GM23248 (cell line): ENCODE results near the gene RNF217. TPM values are rescaled to one million over a fixed set of nuclear protein-coding genes. Genes with fewer than 3 reads are reported as not detected.

Source experiments
- DNase-seq: peaks from one replicate; pipeline ENCODE4 v3.0.0-alpha.2; 2015
- H2AFZ ChIP-seq: fragments of 200-600 bp; sonication (generic); 2 replicates; pipeline ENCODE4 v1.6.1; 2016; ENCODE audit warnings: antibody characterized with exemption
- H3F3A ChIP-seq: fragments of 200-600 bp; sonication (generic); 2 replicates; pipeline ENCODE4 v1.6.1; 2016; ENCODE audit warnings: mild to moderate bottlenecking, antibody characterized with exemption, mixed run types; ENCODE audit not compliant: insufficient read depth
- H3K27ac ChIP-seq: fragments of 200-600 bp; sonication (generic); 2 replicates; pipeline ENCODE4 v1.5.1; 2016; ENCODE audit warnings: mild to moderate bottlenecking
- H3K27me3 ChIP-seq: fragments of 200-600 bp; sonication (generic); replicated peaks from 2 replicates; pipeline ENCODE4 v1.6.1; 2016; ENCODE audit warnings: mild to moderate bottlenecking; ENCODE audit not compliant: insufficient read depth
- H3K36me3 ChIP-seq: fragments of 200-600 bp; sonication (generic); 2 replicates; pipeline ENCODE4 v1.6.1; 2016; ENCODE audit warnings: low read depth, mild to moderate bottlenecking
- H3K4me1 ChIP-seq: fragments of 200-600 bp; sonication (generic); 2 replicates; pipeline ENCODE4 v1.6.1; 2016; ENCODE audit warnings: mild to moderate bottlenecking; ENCODE audit not compliant: insufficient read depth
- H3K4me2 ChIP-seq: fragments of 200-600 bp; sonication (generic); one replicate; pipeline ENCODE4 v1.6.1; 2016; ENCODE audit warnings: mild to moderate bottlenecking; ENCODE audit not compliant: unreplicated experiment
- H3K4me3 ChIP-seq: fragments of 200-600 bp; sonication (generic); 2 replicates; pipeline ENCODE4 v1.5.1; 2016; ENCODE audit warnings: mild to moderate bottlenecking
- H3K79me2 ChIP-seq: fragments of 200-600 bp; sonication (generic); 2 replicates; pipeline ENCODE4 v1.6.1; 2016; ENCODE audit warnings: mild to moderate bottlenecking; ENCODE audit not compliant: insufficient read depth
- H3K9ac ChIP-seq: fragments of 200-600 bp; sonication (generic); 2 replicates; pipeline ENCODE4 v1.6.1; 2016; ENCODE audit warnings: mild to moderate bottlenecking
- H3K9me2 ChIP-seq: fragments of 200-600 bp; sonication (generic); 2 replicates; pipeline ENCODE4 v1.6.1; 2016; ENCODE audit warnings: mixed run types, mild to moderate bottlenecking, moderate library complexity; ENCODE audit not compliant: insufficient read depth
- H3K9me3 ChIP-seq: fragments of 200-600 bp; sonication (generic); one replicate; pipeline ENCODE4 v1.6.1; 2017; ENCODE audit warnings: low read depth
- H4K20me1 ChIP-seq: fragments of 200-600 bp; sonication (generic); 2 replicates; pipeline ENCODE4 v1.6.0; 2016; ENCODE audit not compliant: insufficient read depth
- EZH2 ChIP-seq: fragments of 200-600 bp; sonication (generic); IDR thresholded peaks from 2 replicates; pipeline ENCODE4 v1.6.1; 2018; ENCODE audit warnings: antibody characterized with exemption, mild to moderate bottlenecking; ENCODE audit not compliant: insufficient read depth, poor library complexity, severe bottlenecking
- EZH2phosphoT487 ChIP-seq: fragments of 200-600 bp; sonication (generic); IDR thresholded peaks from 2 replicates; pipeline ENCODE4 v1.6.1; 2018; ENCODE audit warnings: antibody characterized with exemption, moderate library complexity, mild to moderate bottlenecking, low read depth; ENCODE audit not compliant: insufficient read depth
- WGBS, 2 experiments: methylation state at CpG; one replicate each; pipeline ENCODE4 v1.1.6; 2015 to 2017; ENCODE audit warnings: low lambda C conversion rate in 2 of 2, low coverage in 1 of 2; ENCODE audit errors: missing lambda C conversion rate in 2 of 2; 5-methylcytosine and 5-hydroxymethylcytosine counted together
- in situ Hi-C: fragments of 300-500 bp; cut with MboI; formaldehyde crosslinking; loops from 2 replicates; pipeline ENCODE4 v1.15.0; 2020
- polyA plus RNA-seq: library from polyadenylated mRNA; unstranded; fragments of >200 nt; fragmentation: Nextera tagmentation; extraction: Ambion mirVana; gene quantifications from 2 replicates; pipeline ENCODE4 v1.2.1, GENCODE V29; 2016
- total RNA-seq: library from RNA; depleted of rRNA; stranded (reverse); fragments of >200 nt; shearing (Covaris generic); gene quantifications from 2 replicates; pipeline ENCODE4 v1.2.3, GENCODE V29; 2014

Gene RNF217
- total and polyA plus RNA-seq, 2 experiments from 2014 or later = 3.2 to 10.9 TPM

GRCh38 chr6:125014661-125014957 lies 52.4 kb downstream of the RNF217 start:
- Histone ChIP-seq H3K4me2 (peak overlapping the region; percentile 12), H3K27ac (peak overlapping the region; percentile 37), H3K27me3 (no peaks in the 10 kb centered on the region), H4K20me1 (no peaks in the 10 kb centered on the region), H3K9ac (peak overlapping the region; percentile 4; the same call in 1 of the 2 replicates), H3K9me3 (no peaks in the 10 kb centered on the region), H3K4me3 (no peak overlapping the region), H3F3A (peaks cover 18% of the 10 kb centered on the region), H3K4me1 (peaks cover 31% of the 10 kb centered on the region), H3K9me2 (no peaks in the 10 kb centered on the region), H3K36me3 (no peaks in the 10 kb centered on the region), H2AFZ (peak overlapping the region; percentile 50), H3K79me2 (peaks cover 77% of the 10 kb centered on the region)
- no peak for DNase-seq
- no peak for TF ChIP-seq EZH2phosphoT487
- TF ChIP-seq EZH2 = no peak
- in situ Hi-C loops = no loop called here

DNA sequence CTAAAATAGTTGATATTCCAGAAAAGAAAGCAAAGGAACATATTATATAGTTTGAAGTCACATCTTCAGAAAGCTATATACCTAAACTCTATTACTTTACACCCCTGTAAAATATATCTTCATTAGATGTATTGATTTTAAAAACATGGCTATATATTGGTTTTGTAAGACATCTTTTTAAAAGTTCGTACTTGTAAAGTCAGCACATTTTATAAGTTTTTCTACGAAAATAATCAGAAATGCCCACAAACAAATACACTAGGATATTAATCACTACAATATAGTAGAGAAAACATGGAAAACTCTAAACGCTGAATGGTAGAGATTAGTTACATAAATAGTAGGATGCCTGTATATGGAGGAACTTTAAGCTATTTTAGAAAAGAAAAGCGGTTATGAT lies 52.9 kb downstream of the RNF217 start:
- H4K20me1 ChIP-seq = no peaks in the 10 kb centered on the region
- in situ Hi-C loops = no loop called here
- no peak for TF ChIP-seq EZH2phosphoT487
- no peak for TF ChIP-seq EZH2
- no peaks in the 10 kb centered on the region for H3K9me3 ChIP-seq
- H3K79me2 ChIP-seq = peaks cover 76% of the 10 kb centered on the region
- H3K4me1 ChIP-seq = peaks cover 30% of the 10 kb centered on the region
- H3K27me3 ChIP-seq = no peaks in the 10 kb centered on the region
- peak overlapping the region; percentile 37; the same call in 1 of the 2 replicates for H3K27ac ChIP-seq
- WGBS, 2 experiments = 93 to 97% methylated on average over 4 of the region's 4 CpGs
- no peaks in the 10 kb centered on the region for H3K9me2 ChIP-seq
- H2AFZ ChIP-seq = no peak overlapping the region
- no peak overlapping the region for H3K4me3 ChIP-seq
- no peaks in the 10 kb centered on the region for H3K36me3 ChIP-seq
- H3F3A ChIP-seq = peaks cover 12% of the 10 kb centered on the region
- no peak overlapping the region for H3K9ac ChIP-seq
- H3K4me2 ChIP-seq = no peak overlapping the region
- DNase-seq = no peak

DNA sequence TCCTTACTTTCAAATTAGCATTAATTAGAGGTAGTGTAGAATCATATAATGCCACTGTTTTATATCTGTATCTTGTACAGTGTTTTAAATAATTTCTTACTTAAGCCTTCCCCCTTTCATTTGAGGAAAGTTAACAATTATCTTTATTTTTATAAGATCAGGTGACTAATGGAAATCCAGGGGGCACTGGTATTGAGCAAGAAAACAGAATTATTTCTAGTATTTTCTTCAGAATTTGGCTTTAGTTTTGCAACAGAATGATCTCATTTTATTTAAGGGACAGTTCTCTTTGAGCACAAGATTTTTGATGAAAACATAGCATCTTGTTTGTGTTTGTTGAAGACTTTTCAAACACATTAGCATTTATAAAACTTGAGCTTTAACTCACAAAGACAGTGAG lies 55.9 kb downstream of the RNF217 start:
- in situ Hi-C loops = no loop called here
- Histone ChIP-seq H3K79me2 (peaks cover 69% of the 10 kb centered on the region), H3K4me3 (no peak overlapping the region)

GRCh38 chr6:125019281-125019680 lies 57.0 kb downstream of the RNF217 start:
- H3K79me2 ChIP-seq = peaks cover 70% of the 10 kb centered on the region
- H3K4me2 ChIP-seq = no peak overlapping the region
- H3K36me3 ChIP-seq = no peaks in the 10 kb centered on the region
- 97 to 98% methylated on average over 2 of the region's 2 CpGs for WGBS, 2 experiments
- no peak overlapping the region for H3K4me3 ChIP-seq
- no peaks in the 10 kb centered on the region for H3K27me3 ChIP-seq
- TF ChIP-seq EZH2phosphoT487 = no peak
- no peak for TF ChIP-seq EZH2
- H2AFZ ChIP-seq = no peak overlapping the region
- H3K9me3 ChIP-seq = no peaks in the 10 kb centered on the region
- 0 out of 2 replicates have a peak, but pooled peaks cover 3% of the 10 kb centered on the region for H3K9me2 ChIP-seq
- no peak overlapping the region for H3K27ac ChIP-seq
- peaks cover 7% of the 10 kb centered on the region for H3F3A ChIP-seq
- H3K9ac ChIP-seq = no peak overlapping the region
- in situ Hi-C loops = no loop called here
- peaks cover 28% of the 10 kb centered on the region for H3K4me1 ChIP-seq
- no peaks in the 10 kb centered on the region for H4K20me1 ChIP-seq
- no peak for DNase-seq

More for the DNA sequence above, 55.9 kb downstream of the RNF217 start:
- Histone ChIP-seq H3K9me2 (no peaks in the 10 kb centered on the region), H3K4me2 (no peak overlapping the region), H3K9me3 (no peaks in the 10 kb centered on the region), H3K36me3 (no peaks in the 10 kb centered on the region), H3K27me3 (no peaks in the 10 kb centered on the region), H3F3A (peaks cover 11% of the 10 kb centered on the region), H2AFZ (no peak overlapping the region), H3K27ac (no peak overlapping the region), H3K9ac (no peak overlapping the region), H4K20me1 (no peaks in the 10 kb centered on the region), H3K4me1 (peaks cover 38% of the 10 kb centered on the region)
- no peak for TF ChIP-seq EZH2phosphoT487
- TF ChIP-seq EZH2 = no peak
- DNase-seq = peak; percentile 28

DNA sequence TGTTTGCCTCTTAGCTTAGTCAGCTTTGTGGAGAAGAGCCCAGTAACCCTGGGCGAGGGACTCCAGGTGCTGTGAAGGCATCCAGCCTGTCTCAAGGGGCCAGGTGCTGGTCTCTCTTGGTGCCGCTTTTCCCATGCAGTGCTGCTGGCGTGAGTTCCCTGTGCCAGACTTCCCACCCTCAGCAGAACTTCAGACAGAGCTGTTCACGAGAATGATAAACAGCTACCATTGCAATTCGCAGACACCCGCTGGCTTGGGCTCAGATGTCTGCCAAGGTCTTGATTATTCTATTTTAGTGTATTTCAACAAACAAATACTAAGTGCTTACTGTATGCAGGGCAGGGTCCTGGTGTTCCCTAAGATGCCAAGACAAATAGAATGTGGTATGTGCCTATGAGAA lies 57.7 kb downstream of the RNF217 start:
- no peak overlapping the region for H3K4me3 ChIP-seq
- in situ Hi-C loops = no loop called here
- peaks cover 22% of the 10 kb centered on the region for H3K4me1 ChIP-seq
- peaks cover 73% of the 10 kb centered on the region for H3K79me2 ChIP-seq
- H3F3A ChIP-seq = 0 out of 2 replicates have a peak, but pooled peaks cover 1% of the 10 kb centered on the region
- H3K9ac ChIP-seq = no peak overlapping the region
- 0 out of 2 replicates have a peak, but pooled peaks cover 3% of the 10 kb centered on the region for H3K9me2 ChIP-seq
- no peak for TF ChIP-seq EZH2phosphoT487
- TF ChIP-seq EZH2 = no peak
- H4K20me1 ChIP-seq = no peaks in the 10 kb centered on the region
- H3K27ac ChIP-seq = peak overlapping the region; percentile 16; the same call in 1 of the 2 replicates
- no peak overlapping the region for H2AFZ ChIP-seq
- no peaks in the 10 kb centered on the region for H3K27me3 ChIP-seq
- H3K9me3 ChIP-seq = no peaks in the 10 kb centered on the region
- no peak for DNase-seq
- no peaks in the 10 kb centered on the region for H3K36me3 ChIP-seq
- peak overlapping the region; percentile 5 for H3K4me2 ChIP-seq
- WGBS, 2 experiments = 42 to 46% methylated on average over 6 of the region's 6 CpGs
